A673 (cell line): ENCODE data around the gene ENSA. TPM values are rescaled to one million over a fixed set of nuclear protein-coding genes. Genes with fewer than 3 reads are reported as not detected.
"Not testable (repeated sequence)": the region's sequence is repeated elsewhere in the genome, so short reads cannot be mapped to it uniquely, and the experiment has no call there.

Experiments used
- BruUV-seq: library from RNA; stranded (reverse); fragments of 400-500 nt; replicated peaks from 2 replicates; lab custom pipeline; 2021; lab: Mats Ljungman, UMichigan
- CTCF ChIA-PET: fragments of 300-600 bp; sonication (Branson Sonifier 250); formaldehyde crosslinking; loops from one replicate; lab custom pipeline; 2022; ENCODE audit warnings: antibody characterized with exemption; lab: Charles Lee
- POLR2A ChIA-PET: fragments of 300-600 bp; sonication (Branson Sonifier 250); formaldehyde crosslinking; loops from one replicate; lab custom pipeline; 2022; ENCODE audit warnings: antibody characterized with exemption; ENCODE audit not compliant: low non-redundant PET; lab: Charles Lee
- DNase-seq: peaks from one replicate; pipeline ENCODE4 v3.0.0-alpha.2; 2015; ENCODE audit warnings: low spot score
- H3K27ac ChIP-seq: fragments of 200-600 bp; sonication (generic); 2 replicates; pipeline ENCODE4 v1.5.1; 2016; ENCODE audit warnings: mixed run types, low read depth, mild to moderate bottlenecking, mixed read lengths, antibody characterized with exemption, low read length; ENCODE audit not compliant: poor library complexity, severe bottlenecking
- H3K27me3 ChIP-seq: fragments of 200-600 bp; sonication (generic); replicated peaks from 2 replicates; pipeline ENCODE4 v1.6.1; 2017; ENCODE audit warnings: mixed run types, low read depth, mild to moderate bottlenecking, mixed read lengths, antibody characterized with exemption, low read length; ENCODE audit not compliant: insufficient read depth, poor library complexity
- H3K36me3 ChIP-seq: fragments of 200-600 bp; sonication (generic); 2 replicates; pipeline ENCODE4 v1.6.1; 2016; ENCODE audit warnings: mixed run types, mild to moderate bottlenecking, mixed read lengths, antibody characterized with exemption, low read length; ENCODE audit not compliant: insufficient read depth, poor library complexity, severe bottlenecking
- H3K4me1 ChIP-seq: fragments of 200-600 bp; sonication (generic); 2 replicates; pipeline ENCODE4 v1.6.1; 2017; ENCODE audit warnings: mixed run types, mild to moderate bottlenecking, mixed read lengths, antibody characterized with exemption, low read length; ENCODE audit not compliant: insufficient read depth, poor library complexity, severe bottlenecking
- H3K4me3 ChIP-seq: fragments of 200-600 bp; sonication (generic); 2 replicates; pipeline ENCODE4 v1.5.1; 2016; ENCODE audit warnings: low read depth, mixed run types, mild to moderate bottlenecking, mixed read lengths, low read length; ENCODE audit not compliant: poor library complexity, severe bottlenecking
- H3K9me3 ChIP-seq: fragments of 200-600 bp; sonication (generic); 2 replicates; pipeline ENCODE4 v1.6.1; 2016; ENCODE audit warnings: mixed run types, low read depth, mild to moderate bottlenecking, mixed read lengths, antibody characterized with exemption, low read length; ENCODE audit not compliant: poor library complexity, severe bottlenecking
- EZH2 ChIP-seq: fragments of 200-600 bp; sonication (generic); IDR thresholded peaks from 2 replicates; pipeline ENCODE4 v1.6.1; 2017; ENCODE audit warnings: borderline replicate concordance, low read depth, mild to moderate bottlenecking, mixed read lengths, antibody characterized with exemption, low read length; ENCODE audit not compliant: poor library complexity, severe bottlenecking
- intact Hi-C: fragments of 100-400 bp; cut with micrococcal nuclease; formaldehyde crosslinking; loops from one replicate; pipeline ENCODE4 v1.10.0; 2022; ENCODE audit not compliant: unreplicated experiment
- total RNA-seq: library from RNA; stranded (reverse); gene quantifications from 2 replicates; pipeline ENCODE4 v1.2.3, GENCODE V29; 2021
- TF ChIP-seq, protein P1 (sequence below): fragments of 300-800, 200-600 bp; sonication (generic); conservative IDR thresholded peaks from 2 replicates; pipeline ENCODE4 v1.5.1; 2017; ENCODE audit warnings: low read depth, mild to moderate bottlenecking, antibody characterized with exemption, low read length, moderate library complexity, mixed read lengths

Gene ENSA
- total RNA-seq, 1 experiment from 2014 or later, result 237 TPM

DNA sequence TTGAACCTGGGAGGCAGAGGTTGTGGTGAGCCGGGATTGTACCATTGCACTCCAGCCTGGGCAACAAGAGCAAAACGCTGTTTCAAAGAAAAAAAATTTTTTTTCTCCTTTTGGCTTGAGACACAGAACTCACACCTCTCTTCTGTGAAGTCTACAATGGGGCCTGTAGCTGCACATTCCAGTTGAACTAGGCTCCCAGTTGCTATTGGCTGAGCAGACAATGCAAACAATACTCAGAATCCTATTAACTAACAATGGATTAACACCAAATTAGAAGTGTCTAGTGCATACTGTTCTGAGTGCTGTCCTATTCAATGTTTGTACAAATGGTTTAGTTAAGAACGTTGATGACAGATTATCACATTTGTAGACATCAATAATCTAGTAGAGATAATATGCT is 32.4 kb downstream of the ENSA start:
- POLR2A ChIA-PET, result no interaction called here
- CTCF ChIA-PET, result no interaction called here

GRCh38 chr1:150596095-150596892 is 33.1 kb downstream of the ENSA start:
- Histone ChIP-seq H3K36me3 (no peaks in the 10 kb centered on the region), H3K27me3 (no peaks in the 10 kb centered on the region), H3K27ac (no peak overlapping the region), H3K4me3 (no peak overlapping the region), H3K9me3 (no peaks in the 10 kb centered on the region), H3K4me1 (no peaks in the 10 kb centered on the region)
- intact Hi-C loops, result no loop called here
- ChIA-PET CTCF (no interaction called here), POLR2A (no interaction called here)
- DNase-seq, result no peak
- TF ChIP-seq, protein P1, sequence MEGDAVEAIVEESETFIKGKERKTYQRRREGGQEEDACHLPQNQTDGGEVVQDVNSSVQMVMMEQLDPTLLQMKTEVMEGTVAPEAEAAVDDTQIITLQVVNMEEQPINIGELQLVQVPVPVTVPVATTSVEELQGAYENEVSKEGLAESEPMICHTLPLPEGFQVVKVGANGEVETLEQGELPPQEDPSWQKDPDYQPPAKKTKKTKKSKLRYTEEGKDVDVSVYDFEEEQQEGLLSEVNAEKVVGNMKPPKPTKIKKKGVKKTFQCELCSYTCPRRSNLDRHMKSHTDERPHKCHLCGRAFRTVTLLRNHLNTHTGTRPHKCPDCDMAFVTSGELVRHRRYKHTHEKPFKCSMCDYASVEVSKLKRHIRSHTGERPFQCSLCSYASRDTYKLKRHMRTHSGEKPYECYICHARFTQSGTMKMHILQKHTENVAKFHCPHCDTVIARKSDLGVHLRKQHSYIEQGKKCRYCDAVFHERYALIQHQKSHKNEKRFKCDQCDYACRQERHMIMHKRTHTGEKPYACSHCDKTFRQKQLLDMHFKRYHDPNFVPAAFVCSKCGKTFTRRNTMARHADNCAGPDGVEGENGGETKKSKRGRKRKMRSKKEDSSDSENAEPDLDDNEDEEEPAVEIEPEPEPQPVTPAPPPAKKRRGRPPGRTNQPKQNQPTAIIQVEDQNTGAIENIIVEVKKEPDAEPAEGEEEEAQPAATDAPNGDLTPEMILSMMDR, result no peak
- no peak for TF ChIP-seq EZH2
- no TSS peak for BruUV-seq

More for the DNA sequence above, 32.4 kb downstream of the ENSA start:
- TF ChIP-seq, protein P1, result no peak
- no peak for TF ChIP-seq EZH2
- H3K36me3 ChIP-seq, result no peaks in the 10 kb centered on the region
- no TSS peak for BruUV-seq
- H3K9me3 ChIP-seq, result no peaks in the 10 kb centered on the region
- no peak for DNase-seq
- H3K4me3 ChIP-seq, result no peak overlapping the region
- no peaks in the 10 kb centered on the region for H3K27me3 ChIP-seq
- intact Hi-C loops, result no loop called here
- no peaks in the 10 kb centered on the region for H3K4me1 ChIP-seq
- H3K27ac ChIP-seq, result no peak overlapping the region

DNA sequence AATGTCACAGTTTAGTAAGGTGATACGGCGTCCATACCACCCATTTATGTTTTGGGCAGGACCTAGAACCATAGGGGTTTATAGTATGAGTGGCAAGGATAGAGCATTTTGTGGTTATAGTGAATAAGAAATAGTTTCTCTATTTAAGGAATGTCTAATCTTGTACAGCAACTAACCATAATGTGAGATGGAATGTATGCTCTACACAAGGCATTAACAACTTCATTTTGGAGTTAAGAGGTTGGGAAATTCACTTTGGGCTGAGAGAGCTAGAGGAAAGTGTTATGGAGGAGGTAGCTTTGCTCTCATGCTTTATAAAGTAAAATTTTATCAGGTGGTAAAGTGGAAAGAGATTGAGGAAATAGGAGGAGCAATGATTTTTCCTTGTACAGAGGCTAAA is 47.0 kb downstream of the ENSA start:
- H3K36me3 ChIP-seq, result peaks cover 10% of the 10 kb centered on the region
- no peak overlapping the region for H3K27ac ChIP-seq
- BruUV-seq, result no TSS peak
- peaks cover under 1% of the 10 kb centered on the region for H3K4me1 ChIP-seq
- no peaks in the 10 kb centered on the region for H3K27me3 ChIP-seq
- POLR2A ChIA-PET, result no interaction called here
- DNase-seq, result no peak
- CTCF ChIA-PET, result interaction anchor here (0.5 kb wide), 1 partner anchor 50 kb away, joined by 4 read pairs; no protein-coding TSS in a partner anchor
- no peak for TF ChIP-seq EZH2
- TF ChIP-seq, protein P1, result no peak
- intact Hi-C loops, result no loop called here
- H3K4me3 ChIP-seq, result no peak overlapping the region
- no peaks in the 10 kb centered on the region for H3K9me3 ChIP-seq

DNA sequence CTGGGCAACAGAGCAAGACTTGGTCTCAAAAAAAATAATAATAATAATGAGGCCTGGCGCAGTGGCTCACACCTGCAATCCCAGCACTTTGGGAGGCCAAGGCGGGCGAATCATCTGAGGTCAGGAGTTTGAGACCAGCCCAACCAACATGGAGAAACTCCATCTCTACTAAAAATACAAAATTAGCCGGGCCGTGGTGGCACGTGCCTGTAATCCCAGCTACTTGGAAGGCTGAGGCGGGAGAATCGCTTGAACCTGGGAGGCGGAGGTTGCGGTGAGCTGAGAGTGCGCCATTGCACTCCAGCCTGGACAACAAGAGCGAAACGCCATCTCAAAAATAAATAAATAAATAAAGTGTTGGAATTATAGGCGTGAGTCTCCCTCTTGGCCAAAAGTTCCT is 47.5 kb downstream of the ENSA start:
- H3K9me3 ChIP-seq, BruUV-seq, POLR2A ChIA-PET, CTCF ChIA-PET, intact Hi-C loops, H3K4me3 ChIP-seq, H3K4me1 ChIP-seq, DNase-seq, H3K27me3 ChIP-seq, H3K27ac ChIP-seq: not testable (repeated sequence)
- peaks cover 14% of the 10 kb centered on the region for H3K36me3 ChIP-seq

GRCh38 chr1:150581437-150581836 is 48.0 kb downstream of the ENSA start:
- CTCF ChIA-PET, intact Hi-C loops, POLR2A ChIA-PET, H3K27me3 ChIP-seq, DNase-seq, H3K27ac ChIP-seq, H3K4me1 ChIP-seq, BruUV-seq, H3K9me3 ChIP-seq, H3K4me3 ChIP-seq: not testable (repeated sequence)
- peaks cover 19% of the 10 kb centered on the region for H3K36me3 ChIP-seq
